Stomach (tissue), 9 donors: ENCODE results near the gene NNMT. TPM values are rescaled to one million over a fixed set of nuclear protein-coding genes. Genes with fewer than 3 reads are reported as not detected.

Experiments used
- DNase-seq, 2 donors: peaks; one replicate each; pipeline versions ENCODE4 v3.0.0 to v3.0.0-alpha.2; 2013 to 2019
- H3K27ac ChIP-seq, 5 donors: fragments of 200-600 bp in 4 of 5; sonication (generic) in 4 of 5; one replicate each; pipeline ENCODE4 v1.5.1; 2013 to 2019; ENCODE audit warnings: mild to moderate bottlenecking in 1 of 5, moderate library complexity in 1 of 5
- H3K27me3 ChIP-seq, 3 donors: fragments of 200-600 bp; sonication (generic); one replicate each; pipeline ENCODE4 v1.5.1; 2017 to 2019; ENCODE audit warnings: mixed run types in 1 of 3
- H3K36me3 ChIP-seq, 4 donors: fragments of 200-600 bp; sonication (generic); 1 replicate in 3 of 4; 2 replicates in 1 of 4; pipeline ENCODE4 v1.5.1; 2016 to 2019
- H3K4me1 ChIP-seq, 4 donors: fragments of 200-600 bp; sonication (generic); one replicate each; pipeline ENCODE4 v1.5.1; 2016 to 2019
- H3K4me3 ChIP-seq, 4 donors: fragments of 200-600 bp; sonication (generic) in 3 of 4; one replicate each; pipeline ENCODE4 v1.5.1; 2016 to 2019; ENCODE audit warnings: mild to moderate bottlenecking in 1 of 4
- H3K9me3 ChIP-seq, 4 donors: fragments of 200-600 bp; sonication (generic); one replicate each; pipeline ENCODE4 v1.5.1; 2016 to 2019
- EP300 ChIP-seq: sonication (generic); formaldehyde crosslinking; IDR thresholded peaks from one replicate; pipeline ENCODE4 v1.6.1; 2017; ENCODE audit warnings: antibody characterized with exemption
- POLR2A ChIP-seq, 4 donors: fragments of 450-650 bp; IDR thresholded peaks; one replicate each; pipeline ENCODE4 v1.6.1; 2016; ENCODE audit warnings: antibody characterized with exemption in 4 of 4, control low read depth in 2 of 4, mild to moderate bottlenecking in 1 of 4, moderate library complexity in 1 of 4
- POLR2AphosphoS5 ChIP-seq, 3 donors: sonication (generic); formaldehyde crosslinking; IDR thresholded peaks; one replicate each; pipeline ENCODE4 v1.6.1; 2016; ENCODE audit warnings: antibody characterized with exemption in 3 of 3
- WGBS, 5 donors: extraction: QIAGEN DNeasy Blood & Tissue Kit in 3 of 5; methylation state at CpG; one replicate each; pipeline versions ENCODE4 v1.1.5 to v1.1.7; 2013 to 2018; 5-methylcytosine and 5-hydroxymethylcytosine counted together
- intact Hi-C: fragments of 100-400 bp; cut with DNase I; formaldehyde crosslinking; loops from one replicate; pipeline ENCODE4 v1.15.1; 2023; ENCODE audit warnings: low total_unique reads
- polyA plus RNA-seq, 3 donors: library from polyadenylated mRNA; stranded (reverse); fragments of 200-250 nt; gene quantifications; one replicate each; pipeline ENCODE4 v1.2.3, GENCODE V29; 2013
- total RNA-seq, 5 donors: library from RNA; depleted of rRNA; stranded (reverse); fragments of >200 nt; gene quantifications; one replicate each; pipeline versions ENCODE4 v1.1.0 to v1.2.3, GENCODE V29; 2014 to 2016
- TF ChIP-seq, protein P1 (sequence below), 7 experiments: fragments of 450-650 bp in 4 of 7; fragments of 200-600 bp in 3 of 7; sonication (generic) in 3 of 7; IDR thresholded peaks; one replicate each; pipeline ENCODE4 v1.5.1; 2016 to 2019; ENCODE audit warnings: antibody characterized with exemption in 7 of 7, control low read depth in 2 of 7, mild to moderate bottlenecking in 1 of 7
- donor health status: healthy with polysubstance abuse.
- donor health status: Bipolar disorder and iron deficiency.
- donor health status: healthy.

NNMT gene
- total and polyA plus RNA-seq, 8 donors, result 35.1 to 451 (median 279) TPM

- peak overlapping the region in 1 of 4 donors; percentile 50 for H3K4me3 ChIP-seq
- DNase-seq, result no peak
- TF ChIP-seq POLR2AphosphoS5 (IDR thresholded peaks at IDR 0.05) (no peak), EP300 (no peak), POLR2A (IDR thresholded peaks at IDR 0.05) (no peak)
- TF ChIP-seq, protein P1, sequence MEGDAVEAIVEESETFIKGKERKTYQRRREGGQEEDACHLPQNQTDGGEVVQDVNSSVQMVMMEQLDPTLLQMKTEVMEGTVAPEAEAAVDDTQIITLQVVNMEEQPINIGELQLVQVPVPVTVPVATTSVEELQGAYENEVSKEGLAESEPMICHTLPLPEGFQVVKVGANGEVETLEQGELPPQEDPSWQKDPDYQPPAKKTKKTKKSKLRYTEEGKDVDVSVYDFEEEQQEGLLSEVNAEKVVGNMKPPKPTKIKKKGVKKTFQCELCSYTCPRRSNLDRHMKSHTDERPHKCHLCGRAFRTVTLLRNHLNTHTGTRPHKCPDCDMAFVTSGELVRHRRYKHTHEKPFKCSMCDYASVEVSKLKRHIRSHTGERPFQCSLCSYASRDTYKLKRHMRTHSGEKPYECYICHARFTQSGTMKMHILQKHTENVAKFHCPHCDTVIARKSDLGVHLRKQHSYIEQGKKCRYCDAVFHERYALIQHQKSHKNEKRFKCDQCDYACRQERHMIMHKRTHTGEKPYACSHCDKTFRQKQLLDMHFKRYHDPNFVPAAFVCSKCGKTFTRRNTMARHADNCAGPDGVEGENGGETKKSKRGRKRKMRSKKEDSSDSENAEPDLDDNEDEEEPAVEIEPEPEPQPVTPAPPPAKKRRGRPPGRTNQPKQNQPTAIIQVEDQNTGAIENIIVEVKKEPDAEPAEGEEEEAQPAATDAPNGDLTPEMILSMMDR (IDR thresholded peaks at IDR 0.05), result no peak
- H3K4me1 ChIP-seq, result peaks cover 0 to 5% (median 4%) of the 10 kb centered on the region in 4 donors
- intact Hi-C loops, result no loop called here
- peaks cover 0 to 8% (median 0%) of the 10 kb centered on the region in 4 donors for H3K9me3 ChIP-seq
- no peak overlapping the region for H3K27ac ChIP-seq
- H3K36me3 ChIP-seq, result peaks cover 10 to 22% (median 19%) of the 10 kb centered on the region in 4 donors
- 3 to 28% (median 21%) methylated on average over 1 of the region's 1 CpG for WGBS, 5 donors
- no peaks in the 10 kb centered on the region for H3K27me3 ChIP-seq
Measured at GRCh38 chr11:114302663-114303062, 6.5 kb downstream of the NNMT start.

- H3K27ac ChIP-seq, result peak overlapping the region in 1 of 5 donors; percentile 2
- no peak for DNase-seq
- peaks cover 0 to 8% (median 0%) of the 10 kb centered on the region in 4 donors for H3K9me3 ChIP-seq
- TF ChIP-seq, protein P1 (IDR thresholded peaks at IDR 0.05), result no peak
- TF ChIP-seq POLR2AphosphoS5 (IDR thresholded peaks at IDR 0.05) (no peak), EP300 (no peak), POLR2A (IDR thresholded peaks at IDR 0.05) (no peak)
- H3K4me3 ChIP-seq, result peak overlapping the region in 1 of 4 donors; percentile 50
- intact Hi-C loops, result no loop called here
- H3K4me1 ChIP-seq, result peaks cover 0 to 19% (median 14%) of the 10 kb centered on the region in 4 donors
- 41 to 68% (median 48%) methylated on average over 1 of the region's 1 CpG for WGBS, 5 donors
- peaks cover 10 to 16% (median 13%) of the 10 kb centered on the region in 4 donors for H3K36me3 ChIP-seq
- H3K27me3 ChIP-seq, result no peaks in the 10 kb centered on the region
Measured at GRCh38 chr11:114304065-114304464, 7.9 kb downstream of the NNMT start.

DNA sequence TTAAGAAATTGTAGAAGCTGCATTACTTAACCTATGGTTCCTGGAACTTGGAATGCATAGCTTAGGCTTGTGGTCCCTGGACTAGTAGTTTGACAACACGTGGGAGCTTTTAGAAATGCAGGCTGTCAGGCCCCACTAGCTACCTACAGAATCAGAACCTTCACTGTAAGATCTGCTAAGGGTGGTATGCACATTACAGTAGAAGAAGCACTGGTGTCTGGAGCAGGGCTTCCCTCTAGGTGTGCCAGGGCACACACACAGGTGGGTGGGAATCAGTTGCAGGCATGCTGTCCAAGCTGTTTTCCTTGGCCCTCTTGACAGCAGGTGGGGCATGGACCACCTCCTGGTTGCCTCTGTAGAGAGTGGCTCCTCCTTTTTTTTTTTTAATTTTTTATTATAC, 8.8 kb downstream of the NNMT start:
- no peak for TF ChIP-seq POLR2A (IDR thresholded peaks at IDR 0.05)
- peaks cover 0 to 28% (median 16%) of the 10 kb centered on the region in 4 donors for H3K4me1 ChIP-seq
- peaks cover 10 to 19% (median 14%) of the 10 kb centered on the region in 4 donors for H3K36me3 ChIP-seq
- H3K9me3 ChIP-seq, result peaks cover 0 to 8% (median 0%) of the 10 kb centered on the region in 4 donors
- H3K27ac ChIP-seq, result no peak overlapping the region
- intact Hi-C loops, result no loop called here
- H3K4me3 ChIP-seq, result peak overlapping the region in 1 of 4 donors; percentile 50
- WGBS, 5 donors, result 69 to 94% (median 71%) methylated on average over 1 of the region's 1 CpG
- H3K27me3 ChIP-seq, result no peaks in the 10 kb centered on the region
- DNase-seq, result no peak

- peaks cover 5 to 32% (median 13%) of the 10 kb centered on the region in 4 donors for H3K36me3 ChIP-seq
- peaks cover 0 to 31% (median 19%) of the 10 kb centered on the region in 4 donors for H3K4me1 ChIP-seq
- H3K27me3 ChIP-seq, result no peaks in the 10 kb centered on the region
- intact Hi-C loops, result no loop called here
- peak overlapping the region in 2 of 4 donors; percentile 8 to 23 for H3K4me3 ChIP-seq
- H3K9me3 ChIP-seq, result no peaks in the 10 kb centered on the region
- H3K27ac ChIP-seq, result peak overlapping the region; percentile 59 to 76 (median 63)
- WGBS, 5 donors, result 23 to 36% (median 32%) methylated on average over 9 of the region's 9 CpGs
- TF ChIP-seq POLR2AphosphoS5 (IDR thresholded peaks at IDR 0.05) (peak in 2 of 3 donors; percentile 61 to 89), EP300 (peak; percentile 55)
- TF ChIP-seq, protein P1 (IDR thresholded peaks at IDR 0.05), result no peak
- peak; percentile 33 to 60 for DNase-seq
Measured at GRCh38 chr11:114307524-114308203, 11.5 kb downstream of the NNMT start.

DNA sequence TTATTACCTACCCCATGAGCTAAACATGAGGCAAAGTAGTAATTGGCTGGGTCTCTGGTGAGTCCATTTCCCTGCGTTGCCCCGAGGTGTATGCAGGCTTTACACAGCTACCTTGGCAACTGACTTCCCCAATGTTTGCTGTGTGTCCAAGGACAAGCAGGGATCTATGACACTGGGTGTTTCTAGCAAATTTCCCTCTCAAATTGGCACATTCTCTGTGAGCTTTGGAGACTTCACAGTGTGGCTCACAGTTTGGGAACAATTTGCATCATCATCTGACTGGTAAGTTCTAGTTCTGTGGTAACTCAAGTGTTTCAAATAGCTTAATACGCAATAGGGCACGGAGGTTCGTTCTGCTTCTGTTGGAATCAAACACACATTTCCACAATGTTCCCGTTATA, 12.5 kb downstream of the NNMT start:
- intact Hi-C loops, result no loop called here
- no peaks in the 10 kb centered on the region for H3K9me3 ChIP-seq
- H3K27me3 ChIP-seq, result no peaks in the 10 kb centered on the region
- 48 to 70% (median 61%) methylated on average over 6 of the region's 6 CpGs for WGBS, 5 donors
- H3K4me3 ChIP-seq, result peak overlapping the region in 1 of 4 donors; percentile 23
- H3K36me3 ChIP-seq, result peaks cover 5 to 39% (median 24%) of the 10 kb centered on the region in 4 donors
- DNase-seq, result peak in 1 of 2 donors; percentile 35
- TF ChIP-seq, protein P1 (IDR thresholded peaks at IDR 0.05), result no peak
- peak in 2 of 3 donors; percentile 55 to 79 for TF ChIP-seq POLR2AphosphoS5 (IDR thresholded peaks at IDR 0.05)
- peak overlapping the region in 4 of 5 donors; percentile 59 to 76 (median 66) for H3K27ac ChIP-seq
- peaks cover 0 to 31% (median 19%) of the 10 kb centered on the region in 4 donors for H3K4me1 ChIP-seq
